Osteocyte (in vitro differentiated cells): ENCODE data around the gene SIM2. TPM values are rescaled to one million over a fixed set of nuclear protein-coding genes. Genes with fewer than 3 reads are reported as not detected.

Source experiments
- DNase-seq: peaks from one replicate; pipeline ENCODE4 v3.0.0; 2021; ENCODE audit warnings: mixed read lengths; ENCODE audit not compliant: unreplicated experiment; ENCODE audit errors: extremely low spot score
- H3K27ac Mint-ChIP-seq: one replicate; pipeline ENCODE4 v1.8.0; 2021; ENCODE audit warnings: mild to moderate bottlenecking, mixed read lengths; ENCODE audit not compliant: unreplicated experiment
- H3K27me3 Mint-ChIP-seq: one replicate; pipeline ENCODE4 v1.8.0; 2021; ENCODE audit warnings: mixed read lengths; ENCODE audit not compliant: unreplicated experiment
- H3K36me3 Mint-ChIP-seq: one replicate; pipeline ENCODE4 v1.8.0; 2021; ENCODE audit warnings: mixed read lengths; ENCODE audit not compliant: unreplicated experiment
- H3K4me1 Mint-ChIP-seq: one replicate; pipeline ENCODE4 v1.8.0; 2021; ENCODE audit warnings: mixed read lengths; ENCODE audit not compliant: unreplicated experiment
- H3K4me3 Mint-ChIP-seq: one replicate; pipeline ENCODE4 v1.8.0; 2021; ENCODE audit warnings: mild to moderate bottlenecking, moderate library complexity, mixed read lengths; ENCODE audit not compliant: unreplicated experiment
- H3K9me3 Mint-ChIP-seq: one replicate; pipeline ENCODE4 v1.8.0; 2021; ENCODE audit warnings: mixed read lengths; ENCODE audit not compliant: unreplicated experiment
- total RNA-seq: library from RNA; stranded (reverse); gene quantifications from 2 replicates; pipeline ENCODE4 v1.2.1, GENCODE V29; 2021
- TF ChIP-seq, protein P1 (sequence below): fragments of 200-600 bp; sonication (generic); IDR thresholded peaks from 2 replicates; pipeline ENCODE4 v1.5.0; 2021; ENCODE audit warnings: antibody characterized with exemption, mild to moderate bottlenecking, moderate library complexity

SIM2 gene
- total RNA-seq, 1 donor from 2014 or later: 1.5 TPM

DNA sequence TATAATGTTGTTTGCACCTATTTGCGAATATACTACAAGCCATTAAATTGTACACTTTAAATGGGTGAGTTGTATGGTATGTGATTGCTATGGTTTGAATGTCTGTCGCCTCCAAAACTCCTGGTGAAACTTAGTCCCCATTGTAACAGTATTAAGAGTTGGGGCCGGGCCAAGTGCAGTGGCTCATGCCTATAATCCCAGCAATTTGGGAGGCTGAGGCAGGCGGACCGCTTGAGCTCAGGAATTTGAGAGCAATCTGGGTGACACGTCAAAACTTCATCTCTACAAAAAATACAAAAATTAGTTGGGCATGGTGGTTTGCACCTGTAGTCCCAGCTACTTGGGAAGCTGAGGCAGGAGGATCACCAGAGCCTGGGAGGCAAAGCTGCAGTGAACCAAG lies 12.0 kb upstream of the SIM2 start:
- no peak for DNase-seq
- peaks cover 4% of the 10 kb centered on the region for H3K9me3 Mint-ChIP-seq
- no peaks in the 10 kb centered on the region for H3K36me3 Mint-ChIP-seq
- peaks cover 88% of the 10 kb centered on the region for H3K27me3 Mint-ChIP-seq
- H3K27ac Mint-ChIP-seq: no peak overlapping the region
- H3K4me1 Mint-ChIP-seq: no peaks in the 10 kb centered on the region
- no peak overlapping the region for H3K4me3 Mint-ChIP-seq
- TF ChIP-seq, protein P1, sequence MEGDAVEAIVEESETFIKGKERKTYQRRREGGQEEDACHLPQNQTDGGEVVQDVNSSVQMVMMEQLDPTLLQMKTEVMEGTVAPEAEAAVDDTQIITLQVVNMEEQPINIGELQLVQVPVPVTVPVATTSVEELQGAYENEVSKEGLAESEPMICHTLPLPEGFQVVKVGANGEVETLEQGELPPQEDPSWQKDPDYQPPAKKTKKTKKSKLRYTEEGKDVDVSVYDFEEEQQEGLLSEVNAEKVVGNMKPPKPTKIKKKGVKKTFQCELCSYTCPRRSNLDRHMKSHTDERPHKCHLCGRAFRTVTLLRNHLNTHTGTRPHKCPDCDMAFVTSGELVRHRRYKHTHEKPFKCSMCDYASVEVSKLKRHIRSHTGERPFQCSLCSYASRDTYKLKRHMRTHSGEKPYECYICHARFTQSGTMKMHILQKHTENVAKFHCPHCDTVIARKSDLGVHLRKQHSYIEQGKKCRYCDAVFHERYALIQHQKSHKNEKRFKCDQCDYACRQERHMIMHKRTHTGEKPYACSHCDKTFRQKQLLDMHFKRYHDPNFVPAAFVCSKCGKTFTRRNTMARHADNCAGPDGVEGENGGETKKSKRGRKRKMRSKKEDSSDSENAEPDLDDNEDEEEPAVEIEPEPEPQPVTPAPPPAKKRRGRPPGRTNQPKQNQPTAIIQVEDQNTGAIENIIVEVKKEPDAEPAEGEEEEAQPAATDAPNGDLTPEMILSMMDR: no peak

DNA sequence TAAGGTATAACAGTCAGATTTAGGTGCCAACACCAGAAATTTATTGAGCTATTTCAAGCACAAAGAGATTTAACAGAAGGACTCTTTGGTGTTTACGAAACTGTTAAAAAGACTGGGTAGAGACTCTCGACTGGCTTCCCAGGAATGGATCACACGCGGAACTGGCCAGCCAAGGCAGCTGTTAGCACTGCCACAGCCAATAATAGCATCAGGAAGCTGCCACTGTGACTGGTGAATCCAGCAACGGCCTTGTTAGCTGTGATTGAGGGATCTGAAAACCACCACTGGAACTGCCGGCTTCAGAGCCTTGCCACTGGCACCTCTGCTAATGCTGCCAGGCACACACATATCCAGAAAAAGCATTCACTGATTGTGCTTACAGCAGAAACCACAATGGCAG lies 10.6 kb upstream of the SIM2 start:
- H3K4me1 Mint-ChIP-seq: peaks cover 5% of the 10 kb centered on the region

DNA sequence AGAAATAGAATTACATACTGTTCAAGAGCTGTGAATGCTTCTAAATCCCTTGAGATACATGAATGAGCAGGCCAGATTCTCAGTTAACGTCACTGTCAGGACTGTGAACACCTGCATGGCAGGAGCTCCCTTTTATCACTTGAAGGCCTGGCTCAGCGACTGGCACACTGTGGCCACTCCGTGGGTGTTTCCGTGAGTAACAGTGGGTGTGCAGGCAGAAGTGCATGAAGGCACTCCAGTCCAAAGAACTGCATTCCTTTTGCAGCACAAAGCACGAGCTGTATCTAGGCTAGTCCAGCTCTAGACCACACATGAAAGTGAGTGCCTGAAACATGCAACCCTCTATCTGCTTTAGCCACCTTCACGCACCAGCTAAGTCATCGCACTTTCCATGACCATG lies 9.6 kb upstream of the SIM2 start:
- TF ChIP-seq, protein P1: no peak
- no peak overlapping the region for H3K27ac Mint-ChIP-seq

More for the DNA sequence above, 10.6 kb upstream of the SIM2 start:
- Mint-ChIP-seq H3K9me3 (peaks cover 4% of the 10 kb centered on the region), H3K36me3 (no peaks in the 10 kb centered on the region), H3K4me3 (no peak overlapping the region), H3K27ac (no peak overlapping the region), H3K27me3 (peaks cover 84% of the 10 kb centered on the region)
- DNase-seq: no peak
- TF ChIP-seq, protein P1: no peak

DNA sequence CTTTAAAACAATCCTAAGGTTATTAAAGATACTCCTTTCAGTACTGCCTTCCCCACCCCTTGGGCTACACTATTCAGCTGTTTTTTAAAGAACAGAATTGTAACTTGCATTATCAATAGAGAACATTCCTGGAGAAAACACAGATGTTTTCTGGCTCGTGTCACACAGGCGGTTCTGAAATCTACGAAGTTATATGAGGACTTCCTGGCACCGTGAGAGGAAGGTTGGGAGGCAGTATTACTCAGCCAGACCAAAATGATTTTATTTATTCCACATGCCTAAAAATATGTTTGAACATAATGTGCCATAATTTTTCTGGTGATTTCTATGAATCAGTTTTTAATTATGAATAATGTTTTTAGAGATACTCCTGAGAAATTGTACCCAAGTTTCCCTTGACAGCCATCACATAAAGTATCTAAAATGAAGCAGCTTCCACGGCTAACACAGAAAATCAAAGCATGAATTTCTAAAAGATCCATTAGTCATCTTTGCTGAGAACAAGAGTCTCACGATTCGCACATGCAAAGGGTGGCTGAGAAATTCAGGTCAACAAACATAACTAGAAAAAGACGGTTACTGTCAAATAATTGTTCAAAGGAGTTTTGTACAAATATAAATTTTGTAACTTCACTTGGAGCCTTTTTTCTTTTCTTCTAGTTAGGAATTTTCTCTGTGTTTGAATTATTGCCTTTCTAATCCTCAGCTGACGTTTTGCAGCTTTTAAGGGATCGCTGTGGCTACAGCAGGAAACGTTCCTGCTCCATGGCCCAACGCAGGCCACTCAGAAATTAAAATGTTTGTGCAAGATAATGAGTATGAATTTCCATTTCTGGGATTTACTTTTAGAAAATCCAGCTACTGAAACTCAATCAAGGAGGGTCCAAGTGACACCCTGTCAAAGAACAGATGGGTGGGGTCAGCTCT lies 8.0 kb upstream of the SIM2 start:
- TF ChIP-seq, protein P1: no peak
- peaks cover 84% of the 10 kb centered on the region for H3K27me3 Mint-ChIP-seq
- no peaks in the 10 kb centered on the region for H3K36me3 Mint-ChIP-seq
- no peak overlapping the region for H3K4me3 Mint-ChIP-seq
- no peak for DNase-seq
- H3K27ac Mint-ChIP-seq: no peak overlapping the region
- H3K9me3 Mint-ChIP-seq: peaks cover 4% of the 10 kb centered on the region
- H3K4me1 Mint-ChIP-seq: peaks cover 7% of the 10 kb centered on the region

More for the DNA sequence above, 9.6 kb upstream of the SIM2 start:
- Mint-ChIP-seq H3K4me3 (no peak overlapping the region), H3K36me3 (no peaks in the 10 kb centered on the region), H3K9me3 (peaks cover 4% of the 10 kb centered on the region), H3K27me3 (peaks cover 83% of the 10 kb centered on the region), H3K4me1 (peaks cover 7% of the 10 kb centered on the region)
- DNase-seq: no peak

DNA sequence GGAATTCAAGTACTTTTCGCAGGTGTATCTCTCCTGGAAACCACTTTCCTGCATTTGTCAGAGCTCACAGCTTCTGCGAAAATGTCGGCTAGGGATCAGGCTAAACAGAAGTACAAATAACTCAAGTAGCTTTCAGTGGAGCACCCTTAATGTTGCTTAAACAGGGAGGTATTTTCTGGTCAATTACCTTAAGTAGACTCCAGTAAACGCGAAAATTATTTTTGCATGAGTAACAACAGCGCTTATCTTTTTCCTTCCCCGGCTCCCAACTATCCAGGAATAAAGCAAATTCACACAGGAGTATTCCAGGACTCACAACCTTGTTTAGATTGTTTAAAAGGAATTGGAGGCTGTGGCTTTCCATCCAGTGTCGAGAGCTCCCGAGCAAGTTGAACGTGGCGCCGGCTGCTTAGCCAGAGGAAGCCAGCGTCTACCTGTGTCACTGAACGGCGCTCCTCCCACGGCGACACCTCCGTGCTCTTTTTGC lies 7.3 kb upstream of the SIM2 start:
- no peaks in the 10 kb centered on the region for H3K36me3 Mint-ChIP-seq
- H3K4me1 Mint-ChIP-seq: peaks cover 8% of the 10 kb centered on the region
- H3K9me3 Mint-ChIP-seq: peaks cover 4% of the 10 kb centered on the region
- no peak overlapping the region for H3K4me3 Mint-ChIP-seq
- H3K27me3 Mint-ChIP-seq: peaks cover 90% of the 10 kb centered on the region
- no peak for DNase-seq
- H3K27ac Mint-ChIP-seq: no peak overlapping the region
- TF ChIP-seq, protein P1: no peak
